IMR-90 (cell line): Measurements from ENCODE around the gene GALNT7. TPM values are rescaled to one million over a fixed set of nuclear protein-coding genes. Genes with fewer than 3 reads are reported as not detected.

Source experiments
- ATAC-seq: fragments of 200-7000 bp; cut with Tn5 transposase; 2 replicates; pipeline ENCODE4 v1.9.1; 2020; ENCODE audit warnings: low read depth, mild to moderate bottlenecking, moderate library complexity
- BruUV-seq: library from RNA; stranded (reverse); fragments of 400-500 nt; replicated peaks from 2 replicates; lab custom pipeline; 2021; lab: Mats Ljungman, UMichigan
- CTCF ChIA-PET: fragments of 300-600 bp; formaldehyde crosslinking; extraction: SDS; loops from one replicate; lab custom pipeline; 2021; ENCODE audit warnings: antibody characterized with exemption; lab: Yijun Ruan, JAX
- POLR2A ChIA-PET: fragments of 300-600 bp; sonication (Branson Sonifier 250); formaldehyde crosslinking; loops from one replicate; lab custom pipeline; 2022; ENCODE audit warnings: antibody characterized with exemption; ENCODE audit not compliant: unreplicated experiment; lab: Charles Lee
- DNase-seq: peaks from one replicate; pipeline ENCODE4 v3.0.0; 2013
- H2AFZ ChIP-seq: replicated peaks from 2 replicates; pipeline ENCODE3; 2013; ENCODE audit warnings: low read length, mild to moderate bottlenecking; ENCODE audit not compliant: poor library complexity
- H2AK5ac ChIP-seq: 2 replicates; pipeline ENCODE4 v1.6.1; 2013; ENCODE audit warnings: low read depth, low read length, inconsistent platforms
- H2AK9ac ChIP-seq: replicated peaks from 2 replicates; pipeline ENCODE3; 2013; ENCODE audit warnings: mild to moderate bottlenecking, low read depth, low read length, moderate library complexity; ENCODE audit not compliant: poor library complexity
- H2BK120ac ChIP-seq: 2 replicates; pipeline ENCODE4 v1.6.1; 2013; ENCODE audit warnings: low read depth, low read length, inconsistent platforms
- H2BK15ac ChIP-seq: 3 replicates; pipeline ENCODE4 v1.6.1; 2013; ENCODE audit warnings: low read depth, low read length, inconsistent platforms
- H2BK20ac ChIP-seq: 2 replicates; pipeline ENCODE4 v1.6.1; 2013; ENCODE audit warnings: low read depth, mild to moderate bottlenecking, inconsistent platforms, low read length, moderate library complexity
- H2BK5ac ChIP-seq: 2 replicates; pipeline ENCODE4 v1.6.1; 2013; ENCODE audit warnings: mild to moderate bottlenecking, low read depth, low read length, inconsistent platforms; ENCODE audit not compliant: poor library complexity, severe bottlenecking
- H3K14ac ChIP-seq: replicated peaks from 2 replicates; pipeline ENCODE4 v1.6.1; 2013; ENCODE audit warnings: low read depth, low read length, inconsistent platforms
- H3K18ac ChIP-seq: 2 replicates; pipeline ENCODE4 v1.6.1; 2013; ENCODE audit warnings: low read depth, low read length, control low read depth
- H3K23ac ChIP-seq: 2 replicates; pipeline ENCODE4 v1.6.1; 2013; ENCODE audit warnings: low read depth, low read length, inconsistent platforms
- H3K27ac ChIP-seq: 2 replicates; pipeline ENCODE4 v1.5.1; 2013; ENCODE audit warnings: mild to moderate bottlenecking, control low read depth, low read length; ENCODE audit not compliant: insufficient read depth
- H3K27me3 ChIP-seq: 2 replicates; pipeline ENCODE4 v1.6.1; 2013; ENCODE audit warnings: low read length; ENCODE audit not compliant: control insufficient read depth, insufficient read depth
- H3K36me3 ChIP-seq: 2 replicates; pipeline ENCODE4 v1.6.1; 2013; ENCODE audit warnings: low read length, mixed read lengths; ENCODE audit not compliant: control insufficient read depth, insufficient read depth
- H3K4ac ChIP-seq: 2 replicates; pipeline ENCODE4 v1.6.1; 2013; ENCODE audit warnings: low read depth, low read length, inconsistent platforms
- H3K4me1 ChIP-seq: 2 replicates; pipeline ENCODE4 v1.6.1; 2013; ENCODE audit warnings: low read length, mixed read lengths; ENCODE audit not compliant: control insufficient read depth, insufficient read depth
- H3K4me2 ChIP-seq: 2 replicates; pipeline ENCODE4 v1.6.1; 2013; ENCODE audit warnings: low read depth, mild to moderate bottlenecking, control low read depth, low read length, moderate library complexity
- H3K4me3 ChIP-seq: 2 replicates; pipeline ENCODE4 v1.5.1; 2013; ENCODE audit warnings: low read depth, mild to moderate bottlenecking, control low read depth, low read length, moderate library complexity; ENCODE audit not compliant: insufficient read depth
- H3K56ac ChIP-seq: 2 replicates; pipeline ENCODE4 v1.6.1; 2013; ENCODE audit warnings: low read length, inconsistent platforms; ENCODE audit not compliant: insufficient read depth; ENCODE audit errors: extremely low read depth
- H3K79me1 ChIP-seq, 2 experiments: 2 replicates each; pipeline ENCODE4 v1.6.1; 2013; ENCODE audit warnings: low read length in 2 of 2, inconsistent platforms in 1 of 2, low read depth in 1 of 2
- H3K9ac ChIP-seq: 2 replicates; pipeline ENCODE4 v1.6.1; 2013; ENCODE audit warnings: low read depth, low read length, control low read depth
- H3K9me1 ChIP-seq: 2 replicates; pipeline ENCODE4 v1.6.1; 2013; ENCODE audit warnings: low read length, inconsistent platforms; ENCODE audit not compliant: insufficient read depth
- H3K9me3 ChIP-seq: 2 replicates; pipeline ENCODE4 v1.6.1; 2013; ENCODE audit warnings: low read length; ENCODE audit not compliant: control insufficient read depth, insufficient read depth
- H4K20me1 ChIP-seq: 2 replicates; pipeline ENCODE4 v1.6.1; 2013; ENCODE audit warnings: low read length, inconsistent platforms; ENCODE audit not compliant: insufficient read depth
- H4K5ac ChIP-seq: 2 replicates; pipeline ENCODE4 v1.6.1; 2013; ENCODE audit warnings: mild to moderate bottlenecking, low read depth, low read length, control low read depth
- H4K8ac ChIP-seq, 2 experiments: 2 replicates each; pipeline ENCODE4 v1.6.1; 2013; ENCODE audit warnings: low read depth in 2 of 2, low read length in 2 of 2, control low read depth in 1 of 2, inconsistent platforms in 1 of 2
- H4K91ac ChIP-seq: 2 replicates; pipeline ENCODE4 v1.6.1; 2013; ENCODE audit warnings: low read depth, low read length, inconsistent platforms; ENCODE audit not compliant: insufficient read depth
- FOS ChIP-seq: fragments of 150-350 bp; IDR thresholded peaks from 2 replicates; pipeline ENCODE4 v1.6.1; 2016; ENCODE audit warnings: low read depth, low read length
- MAFK ChIP-seq: IDR thresholded peaks from 2 replicates; pipeline ENCODE4 v1.6.1; 2012; ENCODE audit warnings: low read depth, low read length, improper control_type of control experiment
- POLR2A ChIP-seq: IDR thresholded peaks from 2 replicates; pipeline ENCODE4 v1.6.1; 2012; ENCODE audit warnings: mild to moderate bottlenecking, low read depth, low read length
- WGBS, 2 experiments: methylation state at CpG; one replicate each; pipeline versions ENCODE4 v1.1.5 to v1.1.7; 2013; ENCODE audit warnings: missing lambda C conversion rate in 2 of 2; ENCODE audit not compliant: insufficient read length in 1 of 2; ENCODE audit errors: extremely low coverage in 2 of 2; 5-methylcytosine and 5-hydroxymethylcytosine counted together
- dilution Hi-C: fragments of 300-500 bp; cut with HindIII; formaldehyde crosslinking; loops from one replicate; pipeline ENCODE4 v1.14.3; 2018; ENCODE audit warnings: low sequenced_read_pairs; ENCODE audit not compliant: unreplicated experiment
- in situ Hi-C: fragments of 300-500 bp; cut with MboI; formaldehyde crosslinking; loops from 3 replicates; pipeline ENCODE4 v1.14.3; 2019; ENCODE audit warnings: low sequenced_read_pairs, inconsistent platforms, mixed read lengths
- intact Hi-C: fragments of 100-400 bp; cut with micrococcal nuclease; formaldehyde crosslinking; loops from 2 replicates; pipeline ENCODE4 v1.10.0; 2022
- polyA plus RNA-seq, 3 experiments: library from polyadenylated mRNA; depleted of rRNA; stranded (reverse); fragments of >200 nt; gene quantifications; 2 replicates each; pipeline ENCODE4 v1.2.3, GENCODE V29; 2012; ENCODE audit warnings: low replicate concordance in 1 of 3
- total RNA-seq: library from RNA; depleted of rRNA; stranded (reverse); fragments of >200 nt; gene quantifications from 2 replicates; pipeline ENCODE4 v1.2.3, GENCODE V29; 2012

Gene GALNT7
- total and polyA plus RNA-seq, 2 of the 4 experiments (the other 2 are of a cell fraction), result 19.1 to 31.2 TPM

- Histone ChIP-seq H3K14ac (no peak overlapping the region), H3K9me1 (no peaks in the 10 kb centered on the region), H4K5ac (no peak overlapping the region), H2BK20ac (no peak overlapping the region), H2BK5ac (no peak overlapping the region), H3K27me3 (no peaks in the 10 kb centered on the region), H3K9me3 (no peaks in the 10 kb centered on the region), H4K91ac (no peak overlapping the region), H4K20me1 (no peaks in the 10 kb centered on the region), H3K23ac (no peak overlapping the region), H3K4me2 (no peak overlapping the region), H2AFZ (no peak overlapping the region), H3K4ac (no peak overlapping the region), H2AK5ac (no peak overlapping the region), H3K79me1 (no peaks in the 10 kb centered on the region), H3K27ac (no peak overlapping the region), H2BK120ac (no peak overlapping the region), H2AK9ac (no peak overlapping the region), H3K4me1 (no peaks in the 10 kb centered on the region), H4K8ac (no peak overlapping the region), H2BK15ac (no peak overlapping the region), H3K56ac (no peak overlapping the region), H3K36me3 (no peaks in the 10 kb centered on the region), H3K9ac (no peak overlapping the region), H3K18ac (no peak overlapping the region), H3K4me3 (no peak overlapping the region)
- CTCF ChIA-PET, result no interaction called here
- ATAC-seq (no peak), DNase-seq (no peak)
- in situ Hi-C loops (no loop called here), dilution Hi-C loops (no loop called here), intact Hi-C loops (loop anchor here (10.0 kb wide), 1 partner anchor 1378 kb away; the partner anchor contains the start of gene HPGD)
- no TSS peak for BruUV-seq
- POLR2A ChIA-PET, result no interaction called here
- WGBS, 2 experiments, result no CpG with 5 or more reads among the region's 4 CpGs
- TF ChIP-seq FOS (no peak), MAFK (no peak), POLR2A (no peak)
Measured at GRCh38 chr4:173146456-173146855, 22.2 kb upstream of the GALNT7 start.
